NCI-H748 treated with DMSO at 0.1 percent for 48 hours (cell line): Measurements from ENCODE around the gene TM9SF3.
"Not testable (repeated sequence)": the region's sequence is repeated elsewhere in the genome, so short reads cannot be mapped to it uniquely, and the experiment has no call there.

Experiments used
- DNase-seq: peaks from one replicate; lab custom pipeline; 2025; lab: John Stamatoyannopoulos, UW

TM9SF3 gene

DNA sequence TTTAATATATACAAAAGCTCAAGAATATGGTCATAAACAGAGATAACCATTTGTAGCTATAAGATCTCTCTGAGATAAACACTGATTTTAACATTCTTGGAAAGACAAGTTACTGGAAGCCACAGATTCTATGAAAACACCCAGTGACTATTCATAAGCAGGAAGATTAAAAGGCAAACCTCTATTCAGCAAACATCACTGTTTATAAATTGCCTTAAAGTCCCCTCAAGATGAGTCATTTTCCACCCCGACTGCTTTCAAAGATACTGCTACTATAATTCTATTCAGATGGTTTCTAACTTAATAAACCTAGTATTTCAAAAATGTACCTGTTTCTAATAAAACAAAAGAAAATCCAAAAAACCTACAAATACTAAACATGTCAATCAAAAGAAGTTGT, 21.0 kb downstream of the TM9SF3 start:
- no peak for DNase-seq

DNA sequence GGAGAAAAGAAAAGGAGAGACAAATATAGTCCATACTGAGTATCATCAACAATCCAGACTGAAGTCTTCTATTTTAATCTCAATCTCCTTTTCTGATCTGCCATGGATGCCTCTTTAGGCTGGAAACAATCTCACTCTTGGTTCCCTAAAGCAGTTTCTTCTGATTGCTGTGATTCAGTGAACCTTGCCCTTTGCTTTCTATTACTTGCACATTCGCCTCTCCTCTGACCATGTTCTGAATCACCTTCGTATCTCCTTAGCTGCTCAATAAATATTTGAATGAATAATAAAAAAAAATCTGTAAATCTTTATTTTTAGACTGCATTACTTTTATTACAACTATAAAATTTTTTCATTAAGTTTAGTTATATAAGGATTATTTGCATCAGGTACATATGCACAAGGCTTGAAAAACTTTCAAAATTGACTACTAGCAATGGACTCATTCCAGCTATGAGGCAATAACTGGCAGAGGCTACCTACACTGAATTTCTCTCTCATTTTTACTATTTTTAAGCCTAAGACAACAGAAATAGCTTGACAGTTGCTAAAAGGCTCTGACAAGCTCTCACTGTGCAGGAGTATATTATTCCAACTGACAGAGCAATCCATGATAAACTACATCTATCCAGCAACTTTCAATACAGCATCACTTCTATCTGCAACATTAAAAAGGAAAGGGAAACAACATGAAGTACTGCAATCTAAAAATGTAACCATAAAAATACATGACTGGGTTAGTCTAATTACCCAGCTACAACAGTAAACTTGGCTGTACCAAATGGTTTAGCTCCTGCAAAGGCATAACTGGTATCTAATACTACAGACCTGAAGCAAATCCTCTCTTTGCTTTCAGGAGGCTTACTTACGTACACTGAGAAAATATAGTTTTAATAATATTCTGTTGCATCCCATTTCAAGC, 25.6 kb downstream of the TM9SF3 start:
- DNase-seq: no peak

DNA sequence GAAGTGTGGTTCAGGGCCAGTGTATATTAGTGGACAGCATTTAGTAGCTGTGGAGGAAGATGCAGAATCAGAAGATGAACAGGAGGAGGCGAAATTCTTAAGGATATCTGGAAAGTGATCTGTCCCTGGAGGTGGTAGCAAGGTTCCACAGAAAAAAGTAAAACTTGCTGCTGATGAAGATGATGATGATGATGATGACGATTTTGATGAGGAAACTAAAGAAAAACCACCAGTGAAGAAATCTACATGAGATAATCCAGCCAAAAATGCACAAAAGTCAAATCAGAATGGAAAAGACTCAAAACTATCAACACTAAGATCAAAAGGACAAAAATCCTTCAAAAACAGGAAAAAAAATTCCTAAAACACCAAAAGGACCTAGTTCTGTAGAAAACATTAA, 26.3 kb downstream of the TM9SF3 start:
- DNase-seq: no peak

DNA sequence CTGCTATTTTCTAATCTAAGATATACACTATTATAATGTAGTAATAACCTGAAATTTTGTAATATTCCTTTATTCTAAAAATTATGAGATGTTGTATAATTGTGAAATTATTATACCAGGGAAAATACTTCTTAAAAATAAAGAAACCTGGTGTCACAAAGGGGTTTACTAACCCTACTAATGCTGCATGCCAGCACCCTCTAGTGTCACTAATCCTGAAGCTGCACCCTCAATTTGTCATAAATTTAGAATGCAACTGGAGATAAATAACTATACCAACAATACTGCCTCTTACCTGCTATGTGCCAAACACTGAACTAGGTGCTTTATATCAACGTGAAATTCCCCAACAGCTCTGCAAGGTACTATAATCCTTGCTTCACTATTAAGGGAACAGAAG, 30.8 kb downstream of the TM9SF3 start:
- no peak for DNase-seq

DNA sequence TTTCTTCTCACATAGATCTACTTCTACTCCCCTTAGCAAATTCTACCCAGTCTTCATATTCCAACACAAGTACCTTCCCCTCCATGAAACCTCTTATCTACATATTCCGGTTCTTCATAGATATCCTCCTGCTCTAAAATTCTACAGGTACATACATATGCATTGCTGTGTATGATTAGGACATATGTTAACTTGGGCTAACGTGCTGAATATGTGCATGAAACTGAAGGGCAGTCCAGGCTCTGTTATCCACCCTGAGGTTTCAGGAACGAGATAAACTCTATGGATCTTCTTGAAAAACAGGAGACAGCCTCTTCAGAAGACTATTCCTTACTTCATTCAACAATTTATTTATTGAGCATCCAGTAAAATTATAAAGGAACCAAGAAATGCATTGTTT, 31.5 kb downstream of the TM9SF3 start:
- DNase-seq: no peak

DNA sequence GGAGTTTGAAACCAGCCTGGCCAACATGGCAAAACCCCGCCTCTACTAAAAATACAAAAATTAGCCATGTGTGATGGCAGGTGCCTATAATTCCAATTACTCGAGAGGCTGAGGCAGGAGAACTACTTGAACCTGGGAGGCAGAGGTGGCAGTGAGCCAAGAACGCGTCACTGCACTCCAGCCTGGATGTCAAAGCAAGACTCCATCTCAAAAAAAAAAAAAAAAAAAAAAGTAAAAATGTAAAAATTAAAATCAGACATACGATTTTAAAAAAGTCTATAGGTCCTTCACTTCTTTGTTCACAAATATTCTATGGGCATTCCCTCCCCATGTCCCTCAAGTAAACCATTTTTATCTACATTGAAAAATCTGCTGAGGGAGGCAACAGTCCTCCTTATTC, 38.2 kb downstream of the TM9SF3 start:
- DNase-seq: no peak

DNA sequence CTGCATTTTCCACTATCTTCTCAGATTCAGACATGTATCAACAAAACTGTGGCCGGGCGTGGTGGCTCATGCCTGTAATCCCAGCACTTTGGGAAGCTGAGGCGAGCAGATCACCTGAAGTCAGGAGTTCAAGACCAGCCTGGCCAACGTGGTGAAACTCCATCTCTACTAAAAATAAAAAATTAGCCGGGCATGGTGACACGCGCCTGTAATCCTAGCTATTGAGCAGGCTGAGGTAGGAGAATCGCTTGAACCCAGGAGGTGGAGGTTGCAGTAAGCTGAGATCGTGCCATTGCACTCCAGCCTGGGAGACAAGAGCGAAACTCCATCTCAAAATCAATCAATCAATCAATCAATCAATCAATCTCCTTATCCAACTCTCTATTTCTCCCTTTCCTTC, 41.3 kb downstream of the TM9SF3 start:
- DNase-seq: not testable (repeated sequence)

DNA sequence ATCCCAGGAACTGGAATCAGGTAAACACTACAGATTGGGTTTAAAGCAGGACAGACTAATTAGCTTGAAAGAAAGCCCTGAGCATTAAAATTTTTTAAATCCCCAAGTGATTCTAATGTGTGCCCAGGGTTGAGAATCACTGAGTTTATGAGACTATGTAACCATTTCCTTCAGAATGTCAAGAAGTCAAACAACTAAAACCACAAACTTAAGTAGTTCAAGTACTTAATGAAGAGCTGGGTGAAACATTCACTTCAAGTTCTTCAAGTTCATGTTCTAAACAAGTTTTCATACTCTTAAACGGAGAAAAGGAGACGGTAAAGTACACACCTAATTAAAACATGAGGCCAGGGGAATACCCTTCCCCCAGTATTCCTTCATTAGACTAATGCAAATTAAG, 44.9 kb downstream of the TM9SF3 start:
- DNase-seq: no peak

DNA sequence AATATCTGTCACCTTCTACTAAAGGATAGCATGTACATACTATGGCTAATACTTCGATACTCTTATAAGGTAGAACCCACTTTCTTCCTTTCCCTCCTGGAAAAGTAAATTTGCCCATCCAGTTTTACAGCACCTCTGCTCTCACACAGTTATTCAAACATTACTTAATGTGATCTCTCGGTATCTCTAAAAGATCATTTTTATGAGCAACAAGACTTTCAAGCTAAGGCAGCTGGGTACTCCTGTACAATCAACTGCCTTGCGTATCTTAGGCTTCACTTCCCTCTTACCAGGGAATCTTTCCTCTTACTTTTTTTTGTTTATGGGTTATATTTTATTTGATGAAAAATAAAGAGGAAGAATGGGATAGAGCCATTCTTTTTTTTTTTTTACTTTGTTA, 46.6 kb downstream of the TM9SF3 start:
- no peak for DNase-seq

DNA sequence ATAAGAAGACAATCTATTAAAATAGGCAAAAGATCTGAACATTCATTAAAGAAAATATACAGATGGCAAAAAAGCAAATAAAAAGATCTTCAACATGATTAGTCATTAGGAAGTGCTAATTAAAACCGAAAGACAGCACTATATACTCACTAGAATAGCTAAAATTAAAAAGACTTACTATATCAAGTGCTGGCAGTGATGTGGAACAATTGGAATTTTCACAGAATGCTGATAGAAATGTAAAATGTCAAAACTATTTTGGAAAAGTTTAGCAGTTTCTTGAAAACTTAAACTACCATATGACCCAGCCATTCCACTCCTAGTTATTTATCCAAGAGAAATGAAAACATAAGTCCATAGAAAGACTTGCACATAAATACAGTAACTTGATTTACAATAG, 48.1 kb downstream of the TM9SF3 start:
- DNase-seq: no peak

DNA sequence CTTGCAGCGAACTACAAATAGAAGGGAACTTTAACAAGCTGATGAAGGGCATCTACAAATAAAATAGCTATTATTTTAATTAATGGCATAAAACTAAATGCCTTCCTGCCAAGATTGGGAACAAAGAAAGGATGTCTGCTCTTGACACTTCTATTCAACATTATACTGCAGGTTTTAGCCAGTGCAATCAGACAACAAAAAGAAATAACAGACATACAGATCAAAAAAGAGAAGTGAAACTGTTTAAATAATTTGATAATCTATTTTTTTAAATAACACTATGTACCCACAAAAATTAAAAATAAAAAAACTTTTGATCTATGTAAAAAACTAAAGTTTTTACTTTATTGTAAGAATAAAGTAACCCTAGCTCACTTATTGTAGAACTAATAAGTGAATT, 50.7 kb downstream of the TM9SF3 start:
- no peak for DNase-seq

DNA sequence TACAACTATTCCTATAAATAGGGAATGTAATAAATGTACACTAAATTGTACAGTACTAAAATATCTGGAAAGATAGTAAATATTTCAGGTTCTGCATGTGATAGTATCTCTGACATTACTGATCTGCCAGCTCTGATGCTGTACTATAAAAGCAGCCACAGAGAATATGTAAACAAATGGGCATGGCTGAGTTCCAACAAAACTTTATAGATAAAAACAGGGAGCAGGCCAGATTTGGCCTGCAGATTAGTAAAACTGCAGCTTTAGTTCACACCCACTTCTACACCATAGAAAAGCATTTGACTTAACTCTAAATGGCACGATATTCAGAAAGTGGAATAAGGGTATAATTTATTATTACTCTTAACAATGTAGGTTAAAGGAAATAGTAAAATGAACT, 54.3 kb downstream of the TM9SF3 start:
- DNase-seq: no peak

DNA sequence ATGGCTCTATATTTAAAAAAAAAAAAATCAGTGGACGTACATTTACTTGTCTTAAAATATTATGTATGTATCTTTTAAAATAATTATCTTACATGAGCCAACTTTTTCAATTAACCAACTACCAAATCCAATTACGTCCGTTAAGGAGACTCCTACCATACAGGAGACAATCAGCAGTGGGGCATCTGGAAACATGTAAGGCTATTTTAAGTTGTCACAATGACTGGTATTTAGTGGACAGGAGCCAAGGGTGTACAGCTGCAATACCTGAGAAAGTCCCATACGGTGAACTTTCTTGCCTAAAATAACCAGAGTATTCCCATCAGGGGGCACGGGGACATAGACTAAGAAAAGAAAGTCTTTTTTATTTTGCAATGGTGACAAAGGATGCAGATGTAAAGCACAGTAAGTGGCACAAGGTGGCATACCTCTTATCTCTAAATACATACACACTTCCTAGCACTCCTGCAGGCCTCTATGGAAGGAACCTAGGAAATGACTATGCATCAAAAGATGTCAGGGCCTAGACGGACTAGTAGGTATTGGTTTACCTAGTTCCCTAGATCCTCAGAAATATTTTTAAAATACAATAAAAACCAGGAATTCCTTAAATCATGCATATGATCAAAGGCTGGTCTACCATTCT, 57.1 kb downstream of the TM9SF3 start:
- no peak for DNase-seq

DNA sequence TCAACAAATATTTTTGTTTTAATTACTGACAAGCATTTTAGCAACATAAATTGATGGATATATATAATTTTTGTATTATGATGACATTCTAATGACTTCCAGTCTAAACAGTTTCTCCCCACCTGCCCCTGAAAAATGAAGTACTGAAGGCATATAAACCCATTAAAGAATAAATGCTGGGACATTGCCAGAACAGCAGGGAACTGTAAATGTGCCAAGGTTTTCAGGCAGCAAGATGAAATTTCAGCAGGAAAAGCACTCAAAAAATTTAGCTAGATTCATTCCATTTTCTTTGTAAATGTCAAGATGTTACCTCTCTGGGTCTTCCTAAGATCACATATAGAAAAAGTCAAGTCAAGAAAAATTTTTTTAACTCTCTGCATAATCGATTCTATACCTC, 62.1 kb downstream of the TM9SF3 start:
- no peak for DNase-seq

DNA sequence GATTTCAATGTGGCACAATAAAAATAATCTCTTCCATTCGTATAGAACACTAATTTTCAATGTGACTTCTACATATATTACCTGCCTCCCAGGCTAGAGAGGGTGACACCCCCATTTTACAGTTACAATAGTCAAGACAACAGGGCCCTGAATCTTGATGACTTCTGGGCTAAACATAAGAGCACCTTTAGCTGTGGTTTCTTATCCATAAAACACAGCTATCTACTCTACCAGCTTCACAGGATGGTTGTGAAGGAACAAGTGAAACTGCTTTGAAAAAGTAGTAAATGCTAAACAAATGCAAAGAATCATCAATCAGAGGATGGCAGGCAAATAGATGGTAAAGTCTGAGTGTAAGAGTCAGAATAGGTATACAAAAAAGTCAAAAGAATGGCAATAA, 69.5 kb downstream of the TM9SF3 start:
- DNase-seq: no peak

DNA sequence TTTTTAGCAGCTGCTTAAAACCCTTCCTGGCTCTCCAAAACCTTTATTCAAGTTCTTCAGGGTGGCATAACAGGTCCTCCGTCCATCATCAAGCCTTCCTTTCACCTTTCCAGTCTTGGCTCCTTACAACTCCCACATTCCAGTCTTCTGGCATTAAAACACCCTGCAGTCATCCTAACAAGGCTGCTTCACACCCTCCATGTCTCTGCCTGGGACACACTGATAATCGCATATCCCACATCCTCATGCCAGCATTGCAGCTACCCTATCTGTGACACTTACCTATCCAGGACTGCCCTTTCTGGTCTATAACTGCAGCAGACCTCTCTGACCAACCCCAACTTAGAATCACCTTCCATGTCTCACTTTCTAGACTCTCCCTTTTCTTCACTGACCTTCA, 70.5 kb downstream of the TM9SF3 start:
- DNase-seq: no peak

DNA sequence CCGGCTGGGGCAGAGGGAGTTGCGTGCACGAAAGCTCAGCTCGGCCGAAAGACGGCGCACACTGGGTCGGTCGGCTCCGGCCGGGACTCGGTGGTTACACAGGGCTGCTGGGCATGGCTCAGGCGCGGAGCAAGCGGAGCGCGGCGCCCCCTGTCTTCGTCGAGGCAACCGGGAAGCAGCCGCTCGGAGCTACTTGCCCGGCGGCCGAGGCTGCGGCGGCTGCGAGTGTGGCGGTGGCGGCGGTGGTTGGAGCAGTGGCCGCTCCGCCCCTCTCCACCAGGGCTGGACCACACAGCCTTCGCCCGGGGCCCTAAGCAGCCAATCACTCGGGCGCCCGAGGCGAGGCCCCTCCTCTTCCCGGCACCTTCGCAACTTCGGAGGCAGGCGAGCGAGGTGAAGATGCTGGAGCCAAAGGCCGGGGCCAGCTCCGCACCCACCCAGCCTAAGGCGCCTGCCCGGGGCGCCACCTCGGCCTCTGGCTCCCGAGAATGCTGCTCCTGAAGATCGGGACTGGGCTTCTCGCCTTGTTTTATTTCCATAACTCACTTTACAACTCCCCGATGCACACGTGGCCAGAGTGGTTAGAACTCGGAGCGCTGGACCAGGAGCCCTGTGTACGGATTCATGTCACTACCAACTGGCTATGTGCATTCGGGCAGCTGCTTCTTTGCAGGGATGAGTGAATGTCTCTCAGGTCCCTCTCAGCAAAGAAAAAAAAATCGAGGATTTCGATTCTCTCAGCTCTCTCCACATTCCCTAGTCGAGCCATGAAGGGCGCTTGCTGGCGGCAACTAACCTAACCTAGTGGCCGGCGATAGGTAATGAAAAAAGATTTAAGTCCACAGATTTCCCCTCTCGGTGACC, 72.9 kb downstream of the TM9SF3 start, which contains the start of gene TLL2:
TLL2 (minus strand) TSS at position 229 of the 864 bp plus-strand sequence. CDS start 241 bp downstream, outside the sequence.
- peak; percentile 70 for DNase-seq

DNA sequence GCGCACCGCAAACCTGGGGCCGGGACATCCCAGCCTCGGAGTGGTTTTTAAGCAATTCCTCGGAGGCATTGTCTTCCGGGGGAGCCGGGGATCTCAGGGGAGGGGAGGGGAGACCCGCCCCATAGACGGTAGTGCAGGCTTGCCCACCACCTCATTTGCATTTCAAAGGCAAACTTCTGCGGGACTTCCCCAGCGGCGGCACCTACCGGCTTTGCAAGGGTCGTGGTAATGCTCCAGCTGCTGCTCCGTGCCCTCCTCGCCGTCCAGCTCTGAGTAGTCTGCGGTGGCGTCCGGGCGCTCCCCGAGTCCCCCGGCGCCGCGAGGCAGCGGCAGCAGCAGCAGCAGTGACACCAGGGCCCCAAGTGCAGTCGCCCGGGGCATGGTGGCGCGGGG, 73.5 kb downstream of the TM9SF3 start:
- DNase-seq: no peak

DNA sequence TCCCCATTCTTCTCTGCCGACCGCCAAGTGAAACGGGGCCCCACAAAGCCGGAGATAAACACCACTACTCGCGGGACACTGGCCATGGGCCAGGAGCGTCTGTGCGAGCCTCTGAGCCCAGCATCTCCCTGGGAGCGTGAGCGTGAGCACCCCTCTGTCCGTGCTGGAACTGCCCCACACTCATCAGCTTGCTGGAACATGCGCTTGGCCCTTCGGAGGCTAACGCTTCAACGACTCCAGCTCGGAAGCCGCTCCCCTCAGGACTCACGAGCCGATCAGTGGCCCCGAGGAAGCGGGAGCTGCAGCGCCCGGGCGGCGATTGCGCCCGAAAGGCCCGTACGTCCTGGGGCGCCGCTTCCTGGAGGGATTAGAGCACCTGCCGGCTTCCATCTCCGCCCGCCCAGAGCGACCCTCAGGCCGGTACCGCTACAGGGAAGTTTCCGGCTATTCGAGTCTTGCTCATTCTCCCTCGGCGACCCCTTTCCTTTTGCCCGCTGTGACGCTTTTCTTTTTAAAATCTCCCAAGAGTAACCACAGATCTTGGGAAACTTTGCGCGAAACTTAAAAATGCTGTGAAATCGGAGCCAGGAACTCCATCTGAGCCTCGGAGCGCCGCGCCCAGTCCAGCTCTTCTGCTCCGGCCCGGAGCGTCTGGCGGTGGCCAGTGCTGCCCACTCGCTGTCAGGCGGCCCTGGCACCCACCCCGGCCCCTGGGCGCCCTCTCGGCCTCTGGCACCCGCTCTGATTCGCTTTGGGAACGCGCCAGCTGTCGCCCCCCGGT, 74.1 kb downstream of the TM9SF3 start:
- DNase-seq: no peak

DNA sequence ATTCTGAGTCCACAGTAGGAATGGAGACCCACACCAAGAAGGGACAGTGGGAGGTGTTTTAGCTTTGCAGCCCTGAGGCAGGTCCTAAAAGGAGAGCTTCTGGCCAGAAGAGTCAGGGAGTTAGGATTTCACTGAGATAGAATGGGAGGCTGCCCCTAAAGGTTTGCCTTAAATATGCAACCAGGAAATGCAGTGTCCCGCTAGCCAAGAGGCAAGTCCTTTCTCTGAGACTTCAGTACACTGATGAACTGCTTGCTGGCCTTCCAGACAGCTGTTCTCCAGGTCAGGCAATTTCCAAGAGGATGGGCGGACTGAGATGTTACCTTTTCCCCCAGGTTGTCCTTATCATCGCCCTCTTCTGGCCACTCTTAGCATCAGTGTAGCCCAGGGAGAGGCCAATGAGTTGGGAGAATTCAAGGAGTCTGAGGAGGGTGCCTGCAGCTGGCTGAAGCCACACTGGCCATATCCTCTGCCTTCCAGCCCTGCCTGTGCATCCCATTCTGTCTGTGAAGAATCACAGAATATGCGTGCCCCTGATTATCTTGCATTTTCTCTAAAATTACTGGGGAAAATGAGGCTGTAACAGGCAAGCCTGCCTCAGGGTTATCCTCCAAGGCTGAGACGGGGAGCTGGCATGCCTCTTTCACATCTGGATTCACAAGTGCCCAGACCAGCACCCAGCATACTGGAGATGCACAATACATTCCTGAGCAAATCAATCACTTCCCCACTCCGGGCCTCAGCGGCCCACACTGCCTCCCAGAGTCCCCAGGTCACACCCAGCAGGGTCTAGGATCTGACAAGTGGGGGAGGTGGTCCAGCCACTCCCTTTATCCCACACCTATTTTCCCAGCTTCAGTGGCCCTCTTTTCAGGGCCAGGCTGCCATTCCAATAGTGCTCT, 75.5 kb downstream of the TM9SF3 start:
- DNase-seq: peak; percentile 28
